Measurements from ENCODE around the gene NKAIN4. TPM values are rescaled to one million over a fixed set of nuclear protein-coding genes. Genes with fewer than 3 reads are reported as not detected.

NKAIN4 gene
- total and polyA plus RNA-seq, 4 donors = 0.05 TPM; not detected in 3

GRCh38 chr20:63202811-63203526 is 51.3 kb downstream of the NKAIN4 start (continued):
- no peak for TF ChIP-seq ZBTB33 (IDR thresholded peaks at IDR 0.05)

- Histone ChIP-seq H3K9ac (ENCODE audit: low read depth in 1 of 2, low read length in 2 of 2) (no peak overlapping the region), H3K4me1 (ENCODE audit: control insufficient read depth in 4 of 4, insufficient read depth in 4 of 4, low read length in 3 of 4) (peaks cover 0 to 10% (median 5%) of the 10 kb centered on the region in 4 donors), H3K9me3 (ENCODE audit: control insufficient read depth in 4 of 4, low read length in 3 of 4) (no peaks in the 10 kb centered on the region), H3K4me3 (ENCODE audit: low read depth in 1 of 3, low read length in 3 of 3) (no peak overlapping the region), H3K36me3 (ENCODE audit: control insufficient read depth in 4 of 4, insufficient read depth in 3 of 4, low read depth in 1 of 4, low read length in 3 of 4) (peaks cover 17 to 46% (median 26%) of the 10 kb centered on the region in 4 donors), H3K27ac (ENCODE audit: low read depth in 1 of 2, low read length in 2 of 2) (no peak overlapping the region), H3K27me3 (ENCODE audit: control insufficient read depth in 4 of 4, insufficient read depth in 4 of 4, low read length in 3 of 4) (no peaks in the 10 kb centered on the region)
- 93% methylated on average over 17 of the region's 17 CpGs for WGBS
- no peak for DNase-seq (ENCODE audit: low spot score)
- TF ChIP-seq NR2F2 (IDR thresholded peaks at IDR 0.05) = no peak
- TF ChIP-seq FOXA1 (IDR thresholded peaks at IDR 0.05) = no peak
- no peak for TF ChIP-seq RAD21 (IDR thresholded peaks at IDR 0.05)
- TF ChIP-seq HNF4G (IDR thresholded peaks at IDR 0.05) = no peak
- TF ChIP-seq EGR1 (IDR thresholded peaks at IDR 0.05; ENCODE audit: low read depth in 2 of 2) = no peak
- no peak for TF ChIP-seq HNF4A (conservative IDR thresholded peaks at IDR 0.05)
- no peak for TF ChIP-seq JUND (IDR thresholded peaks at IDR 0.05)
- TF ChIP-seq MAX (IDR thresholded peaks at IDR 0.05) = no peak
Measured at GRCh38 chr20:63202021-63202420, 52.2 kb downstream of the NKAIN4 start.

- no peak for TF ChIP-seq ZBTB33 (IDR thresholded peaks at IDR 0.05)
- no peak for TF ChIP-seq HNF4A (conservative IDR thresholded peaks at IDR 0.05)
- no peak for TF ChIP-seq REST (IDR thresholded peaks at IDR 0.05)
- TF ChIP-seq FOXA2 (IDR thresholded peaks at IDR 0.05) = no peak
- no peak for TF ChIP-seq RXRA (IDR thresholded peaks at IDR 0.05)
- no peak for TF ChIP-seq TAF1 (conservative IDR thresholded peaks at IDR 0.05)
- Histone ChIP-seq H3K4me3 (ENCODE audit: low read depth in 1 of 3, low read length in 3 of 3) (no peak overlapping the region), H3K9me3 (ENCODE audit: control insufficient read depth in 4 of 4, low read length in 3 of 4) (no peaks in the 10 kb centered on the region), H3K4me1 (ENCODE audit: control insufficient read depth in 4 of 4, insufficient read depth in 4 of 4, low read length in 3 of 4) (peaks cover 0 to 10% (median 5%) of the 10 kb centered on the region in 4 donors), H3K27ac (ENCODE audit: low read depth in 1 of 2, low read length in 2 of 2) (no peak overlapping the region), H3K27me3 (ENCODE audit: control insufficient read depth in 4 of 4, insufficient read depth in 4 of 4, low read length in 3 of 4) (no peaks in the 10 kb centered on the region), H3K36me3 (ENCODE audit: control insufficient read depth in 4 of 4, insufficient read depth in 3 of 4, low read depth in 1 of 4, low read length in 3 of 4) (peaks cover 13 to 37% (median 24%) of the 10 kb centered on the region in 4 donors), H3K9ac (ENCODE audit: low read depth in 1 of 2, low read length in 2 of 2) (no peak overlapping the region)
- 69% methylated on average over 7 of the region's 7 CpGs for WGBS
- no peak for DNase-seq (ENCODE audit: low spot score)
Measured at GRCh38 chr20:63198606-63199005, 55.7 kb downstream of the NKAIN4 start.
